GM12878 (cell line): Measurements from ENCODE around the gene H1-8. TPM values are rescaled to one million over a fixed set of nuclear protein-coding genes. Genes with fewer than 3 reads are reported as not detected.

Source experiments
- ATAC-seq: fragments of 200-7000 bp; cut with Tn5 transposase; 3 replicates; pipeline ENCODE4 v1.9.1; 2020; ENCODE audit warnings: mild to moderate bottlenecking, moderate library complexity
- BruUV-seq: library from RNA; stranded (reverse); fragments of 400-500 nt; replicated peaks from 2 replicates; lab custom pipeline; 2021; lab: Mats Ljungman, UMichigan
- CTCF ChIA-PET: fragments of 300-600 bp; sonication (Branson Sonifier 250); formaldehyde crosslinking; extraction: SDS; loops from one replicate; lab custom pipeline; 2021; ENCODE audit warnings: inconsistent platforms; lab: Yijun Ruan, JAX
- POLR2A ChIA-PET: fragments of 350-600 bp; formaldehyde crosslinking; extraction: SDS; loops from one replicate; lab custom pipeline; 2021; ENCODE audit warnings: inconsistent platforms; lab: Charles Lee
- RAD21 ChIA-PET: fragments of 300-600 bp; sonication (Branson Sonifier 250); formaldehyde crosslinking; loops from one replicate; lab custom pipeline; 2023; ENCODE audit warnings: antibody characterized with exemption; ENCODE audit not compliant: unreplicated experiment; lab: Charles Lee
- SMC1A ChIA-PET: fragments of 300-600 bp; sonication (Branson Sonifier 250); formaldehyde crosslinking; loops from one replicate; lab custom pipeline; 2023; ENCODE audit not compliant: unreplicated experiment, uncharacterized antibody; lab: Charles Lee
- DNase-seq: peaks from one replicate; pipeline ENCODE4 v3.0.0-alpha.2; 2011; ENCODE audit warnings: low read depth, low spot score
- FAIRE-seq: peaks from 3 replicates; lab custom pipeline; 2011; peaks lifted over from hg19 to GRCh38; lab: Jason Lieb, UNC
- H2AFZ ChIP-seq: 2 replicates; pipeline ENCODE4 v1.6.0; 2011; ENCODE audit warnings: low read depth, low read length, control low read depth; ENCODE audit not compliant: control insufficient read depth
- H3K27ac ChIP-seq: 2 replicates; pipeline ENCODE4 v1.5.1; 2011; ENCODE audit warnings: control low read depth; ENCODE audit not compliant: control insufficient read depth, insufficient read depth
- H3K27me3 ChIP-seq, 2 experiments: replicated peaks in 1 of 2; 2 replicates each; pipeline versions ENCODE4 v1.6.0 to v1.6.1; 2011; ENCODE audit warnings: low read length in 1 of 2; ENCODE audit not compliant: control insufficient read depth in 2 of 2, insufficient read depth in 2 of 2
- H3K36me3 ChIP-seq, 2 experiments: 2 replicates each; pipeline ENCODE4 v1.5.1; 2011; ENCODE audit warnings: low read length in 1 of 2; ENCODE audit not compliant: control insufficient read depth in 2 of 2, insufficient read depth in 2 of 2
- H3K4me1 ChIP-seq: 2 replicates; pipeline ENCODE4 v1.6.1; 2011; ENCODE audit warnings: mild to moderate bottlenecking, low read length, moderate library complexity, mixed read lengths; ENCODE audit not compliant: control insufficient read depth, insufficient read depth
- H3K4me2 ChIP-seq: 2 replicates; pipeline ENCODE4 v1.6.0; 2011; ENCODE audit warnings: control low read depth; ENCODE audit not compliant: control insufficient read depth, insufficient read depth
- H3K4me3 ChIP-seq: fragments of 200-600 bp; sonication (generic); 2 replicates; pipeline ENCODE4 v1.5.1; 2016
- H3K79me2 ChIP-seq: 2 replicates; pipeline ENCODE4 v1.6.0; 2011; ENCODE audit warnings: low read length; ENCODE audit not compliant: control insufficient read depth, insufficient read depth
- H3K9ac ChIP-seq: 2 replicates; pipeline ENCODE4 v1.8.0; 2011; ENCODE audit warnings: low read length, control low read depth, mixed read lengths; ENCODE audit not compliant: control insufficient read depth, insufficient read depth
- H3K9me3 ChIP-seq: replicated peaks from 3 replicates; pipeline ENCODE4 v1.5.1; 2011; ENCODE audit warnings: mild to moderate bottlenecking, low read length; ENCODE audit not compliant: control insufficient read depth, insufficient read depth
- H4K20me1 ChIP-seq: 2 replicates; pipeline ENCODE4 v1.6.0; 2011; ENCODE audit not compliant: control insufficient read depth, insufficient read depth
- BCL11A ChIP-seq: IDR thresholded peaks from 2 replicates; pipeline ENCODE4 v1.6.1; 2011; ENCODE audit warnings: low read depth, low read length
- CUX1 ChIP-seq: IDR thresholded peaks from 2 replicates; pipeline ENCODE4 v1.6.1; 2012; ENCODE audit warnings: improper control_type of control experiment, low read depth, low read length; ENCODE audit not compliant: insufficient replicate concordance
- HCFC1 ChIP-seq: fragments of 150-350 bp; IDR thresholded peaks from 2 replicates; pipeline ENCODE4 v1.6.1; 2014; ENCODE audit warnings: low read length
- IKZF1 ChIP-seq: fragments of 450-650 bp; conservative IDR thresholded peaks from 2 replicates; pipeline ENCODE4 v1.6.1; 2017; ENCODE audit warnings: antibody characterized with exemption, mild to moderate bottlenecking
- NKRF ChIP-seq: fragments of 450-650 bp; conservative IDR thresholded peaks from 2 replicates; pipeline ENCODE4 v1.6.1; 2017; ENCODE audit warnings: mild to moderate bottlenecking, moderate library complexity
- SIN3A ChIP-seq: IDR thresholded peaks from 2 replicates; pipeline ENCODE4 v1.6.1; 2012; ENCODE audit warnings: low read depth, low read length, improper control_type of control experiment
- SP1 ChIP-seq: IDR thresholded peaks from one replicate; pipeline ENCODE4 v1.6.1; 2011; ENCODE audit warnings: low read depth, low read length
- ZNF207 ChIP-seq: fragments of 450-650 bp; IDR thresholded peaks from 2 replicates; pipeline ENCODE4 v1.6.1; 2014; ENCODE audit warnings: antibody characterized with exemption, mild to moderate bottlenecking, borderline replicate concordance
- WGBS: methylation state at CpG from one replicate; pipeline ENCODE4 v1.1.6; 2016; ENCODE audit warnings: low lambda C conversion rate; ENCODE audit not compliant: insufficient replicate concordance, insufficient coverage; ENCODE audit errors: missing lambda C conversion rate; 5-methylcytosine and 5-hydroxymethylcytosine counted together
- in situ Hi-C: fragments of 300-500 bp; cut with MboI; formaldehyde crosslinking; loops from 9 replicates; pipeline ENCODE4 v1.14.3; 2018; ENCODE audit warnings: mixed read lengths
- intact Hi-C: fragments of 100-400 bp; cut with micrococcal nuclease; formaldehyde crosslinking; loops from one replicate; pipeline ENCODE4 v1.14.2; 2022; ENCODE audit not compliant: unreplicated experiment
- polyA plus RNA-seq, 11 experiments: library from polyadenylated mRNA; depleted of rRNA in 4 of 11; unstranded in 6 of 11; stranded (reverse) in 5 of 11; fragments of >200 nt; fragmentation: Nextera tagmentation in 4 of 11; fragmentation: Illumina TruSeq in 1 of 11; extraction: Ambion mirVana in 4 of 11; extraction: Trizol in 1 of 11; gene quantifications; 1 replicate in 1 of 11; 2 replicates in 10 of 11; pipeline versions ENCODE4 v1.2.1 to v1.2.3, GENCODE V29; 2011 to 2016; ENCODE audit warnings: inconsistent platforms in 2 of 11, missing spikeins in 2 of 11, low read depth in 1 of 11
- total RNA-seq, 4 experiments: library from RNA; depleted of rRNA in 3 of 4; stranded (reverse); fragments of >200 nt in 3 of 4; fragmentation: Illumina TruSeq in 1 of 4; extraction: Trizol in 1 of 4; gene quantifications; 2 replicates each; pipeline versions ENCODE4 v1.2.1 to v1.2.3, GENCODE V29; 2013 to 2021

The H1-8 gene
- total and polyA plus RNA-seq, 10 of the 15 experiments (the other 5 are each of a cell fraction or from before 2014, with no cell fraction given), result not detected

- no peak for DNase-seq
- H3K4me2 ChIP-seq, result no peak overlapping the region
- peaks cover 2 to 7% of the 10 kb centered on the region in 2 experiments; a peak in 3 of 4 replicates for H3K27me3 ChIP-seq
- H3K27ac ChIP-seq, result no peak overlapping the region
- H3K4me3 ChIP-seq, result no peak overlapping the region
- no peaks in the 10 kb centered on the region for H3K4me1 ChIP-seq
- ChIA-PET POLR2A (no interaction called here), RAD21 (interaction anchor here (2.1 kb wide), 2 partner anchors 60 to 63 kb away, joined by 6 to 8 read pairs; no protein-coding TSS in a partner anchor), CTCF (interaction anchor here (1.1 to 3.9 kb wide), 2 partner anchors 63 to 93 kb away, joined by 3 to 15 read pairs; no protein-coding TSS in a partner anchor), SMC1A (interaction anchor here (0.9 to 1.0 kb wide), 2 partner anchors 32 to 61 kb away, joined by 3 read pairs; no protein-coding TSS in a partner anchor)
- WGBS, result 21% methylated on average over 6 of the region's 6 CpGs
- H4K20me1 ChIP-seq, result no peaks in the 10 kb centered on the region
- intact Hi-C loops, result no loop called here
- H3K36me3 ChIP-seq, result no peaks in the 10 kb centered on the region
- H3K79me2 ChIP-seq, result no peaks in the 10 kb centered on the region
- no peak for FAIRE-seq
- in situ Hi-C loops, result no loop called here
- H3K9me3 ChIP-seq, result no peaks in the 10 kb centered on the region
- BruUV-seq, result no TSS peak
- ATAC-seq, result no peak
- H3K9ac ChIP-seq, result no peak overlapping the region
- TF ChIP-seq IKZF1 (no peak), SIN3A (no peak), SP1 (no peak), NKRF (no peak), ZNF207 (no peak), BCL11A (no peak), HCFC1 (no peak), CUX1 (no peak)
- no peak overlapping the region for H2AFZ ChIP-seq
Measured at GRCh38 chr3:129553171-129553570, 10.2 kb downstream of the H1-8 start.
